Measurements from ENCODE around the gene MAMLD1. TPM values are rescaled to one million over a fixed set of nuclear protein-coding genes. Genes with fewer than 3 reads are reported as not detected.

The MAMLD1 gene
- total RNA-seq, 2 donors from 2014 or later, result 0.56 to 3.3 TPM

- DNase-seq (ENCODE audit: low spot score), result no peak
- Histone ChIP-seq H3K27ac (no peak overlapping the region), H3K36me3 (no peaks in the 10 kb centered on the region), H3K4me1 (no peaks in the 10 kb centered on the region), H3K4me3 (no peak overlapping the region), H3K9me3 (no peaks in the 10 kb centered on the region), H3K27me3 (no peaks in the 10 kb centered on the region)
- TF ChIP-seq CTCF (IDR thresholded peaks at IDR 0.05), result no peak
Measured at GRCh38 chrX:150472306-150472705, 109.2 kb downstream of the MAMLD1 start.

- Histone ChIP-seq H3K27ac (no peak overlapping the region), H3K9me3 (no peaks in the 10 kb centered on the region), H3K4me3 (no peak overlapping the region), H3K36me3 (no peaks in the 10 kb centered on the region), H3K27me3 (no peaks in the 10 kb centered on the region), H3K4me1 (no peaks in the 10 kb centered on the region)
- TF ChIP-seq CTCF (IDR thresholded peaks at IDR 0.05), result no peak
- no peak for DNase-seq (ENCODE audit: low spot score)
Measured at GRCh38 chrX:150473371-150473770, 110.3 kb downstream of the MAMLD1 start.

- H3K27me3 ChIP-seq, result no peaks in the 10 kb centered on the region
- no peak for TF ChIP-seq CTCF (IDR thresholded peaks at IDR 0.05)
- no peak for DNase-seq (ENCODE audit: low spot score)
- H3K36me3 ChIP-seq, result no peaks in the 10 kb centered on the region
- no peak overlapping the region for H3K4me3 ChIP-seq
- H3K4me1 ChIP-seq, result no peaks in the 10 kb centered on the region
- no peaks in the 10 kb centered on the region for H3K9me3 ChIP-seq
- H3K27ac ChIP-seq, result no peak overlapping the region
Measured at GRCh38 chrX:150475461-150475860, 112.3 kb downstream of the MAMLD1 start.

GRCh38 chrX:150476164-150476699 lies 113.1 kb downstream of the MAMLD1 start:
- TF ChIP-seq CTCF (IDR thresholded peaks at IDR 0.05), result no peak
- no peaks in the 10 kb centered on the region for H3K9me3 ChIP-seq
- no peaks in the 10 kb centered on the region for H3K4me1 ChIP-seq
- no peak overlapping the region for H3K4me3 ChIP-seq
- no peak for DNase-seq (ENCODE audit: low spot score)
- no peak overlapping the region for H3K27ac ChIP-seq
- H3K27me3 ChIP-seq, result no peaks in the 10 kb centered on the region
- H3K36me3 ChIP-seq, result no peaks in the 10 kb centered on the region

- Histone ChIP-seq H3K4me3 (no peak overlapping the region), H3K9me3 (no peaks in the 10 kb centered on the region), H3K27me3 (no peaks in the 10 kb centered on the region), H3K27ac (no peak overlapping the region), H3K36me3 (no peaks in the 10 kb centered on the region), H3K4me1 (no peaks in the 10 kb centered on the region)
- no peak for TF ChIP-seq CTCF (IDR thresholded peaks at IDR 0.05)
- no peak for DNase-seq (ENCODE audit: low spot score)
Measured at GRCh38 chrX:150477371-150477770, 114.3 kb downstream of the MAMLD1 start.
